Panc1 (cell line): ENCODE data around the gene SLC27A2.

Experiments
- TF ChIP-seq, protein P1 (sequence below): fragments of 450-650 bp; IDR thresholded peaks from 2 replicates; pipeline ENCODE4 v1.5.1; 2017; ENCODE audit warnings: mild to moderate bottlenecking
- TF ChIP-seq, protein P2 (sequence below), 2 experiments: IDR thresholded peaks; 2 replicates each; pipeline ENCODE4 v1.6.1; 2011 to 2012; ENCODE audit warnings: low read depth in 2 of 2, control low read depth in 1 of 2, low read length in 1 of 2, mild to moderate bottlenecking in 1 of 2, moderate library complexity in 1 of 2; ENCODE audit not compliant: insufficient read depth in 1 of 2

DNA sequence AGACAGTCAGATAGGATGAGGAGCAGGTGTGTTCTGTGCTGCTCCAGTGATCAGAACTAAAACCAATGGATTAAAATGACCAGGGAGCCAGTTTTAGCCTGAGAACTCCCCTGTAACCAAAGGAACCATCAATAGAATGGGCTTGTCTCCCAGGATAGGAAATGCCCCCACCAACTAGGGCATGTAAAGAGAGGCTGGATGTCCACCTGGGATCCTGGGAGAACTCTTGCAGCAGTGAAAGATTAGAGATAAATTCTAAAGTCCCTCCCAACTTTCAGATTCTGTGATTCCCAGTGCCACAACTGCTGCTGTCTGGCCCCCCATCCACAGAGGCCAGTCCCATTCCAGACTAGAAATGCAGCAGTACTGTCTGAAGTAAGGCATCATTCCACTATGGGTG lies 49.8 kb downstream of the SLC27A2 start:
- TF ChIP-seq, protein P1, sequence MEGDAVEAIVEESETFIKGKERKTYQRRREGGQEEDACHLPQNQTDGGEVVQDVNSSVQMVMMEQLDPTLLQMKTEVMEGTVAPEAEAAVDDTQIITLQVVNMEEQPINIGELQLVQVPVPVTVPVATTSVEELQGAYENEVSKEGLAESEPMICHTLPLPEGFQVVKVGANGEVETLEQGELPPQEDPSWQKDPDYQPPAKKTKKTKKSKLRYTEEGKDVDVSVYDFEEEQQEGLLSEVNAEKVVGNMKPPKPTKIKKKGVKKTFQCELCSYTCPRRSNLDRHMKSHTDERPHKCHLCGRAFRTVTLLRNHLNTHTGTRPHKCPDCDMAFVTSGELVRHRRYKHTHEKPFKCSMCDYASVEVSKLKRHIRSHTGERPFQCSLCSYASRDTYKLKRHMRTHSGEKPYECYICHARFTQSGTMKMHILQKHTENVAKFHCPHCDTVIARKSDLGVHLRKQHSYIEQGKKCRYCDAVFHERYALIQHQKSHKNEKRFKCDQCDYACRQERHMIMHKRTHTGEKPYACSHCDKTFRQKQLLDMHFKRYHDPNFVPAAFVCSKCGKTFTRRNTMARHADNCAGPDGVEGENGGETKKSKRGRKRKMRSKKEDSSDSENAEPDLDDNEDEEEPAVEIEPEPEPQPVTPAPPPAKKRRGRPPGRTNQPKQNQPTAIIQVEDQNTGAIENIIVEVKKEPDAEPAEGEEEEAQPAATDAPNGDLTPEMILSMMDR = no peak
- TF ChIP-seq, protein P2, sequence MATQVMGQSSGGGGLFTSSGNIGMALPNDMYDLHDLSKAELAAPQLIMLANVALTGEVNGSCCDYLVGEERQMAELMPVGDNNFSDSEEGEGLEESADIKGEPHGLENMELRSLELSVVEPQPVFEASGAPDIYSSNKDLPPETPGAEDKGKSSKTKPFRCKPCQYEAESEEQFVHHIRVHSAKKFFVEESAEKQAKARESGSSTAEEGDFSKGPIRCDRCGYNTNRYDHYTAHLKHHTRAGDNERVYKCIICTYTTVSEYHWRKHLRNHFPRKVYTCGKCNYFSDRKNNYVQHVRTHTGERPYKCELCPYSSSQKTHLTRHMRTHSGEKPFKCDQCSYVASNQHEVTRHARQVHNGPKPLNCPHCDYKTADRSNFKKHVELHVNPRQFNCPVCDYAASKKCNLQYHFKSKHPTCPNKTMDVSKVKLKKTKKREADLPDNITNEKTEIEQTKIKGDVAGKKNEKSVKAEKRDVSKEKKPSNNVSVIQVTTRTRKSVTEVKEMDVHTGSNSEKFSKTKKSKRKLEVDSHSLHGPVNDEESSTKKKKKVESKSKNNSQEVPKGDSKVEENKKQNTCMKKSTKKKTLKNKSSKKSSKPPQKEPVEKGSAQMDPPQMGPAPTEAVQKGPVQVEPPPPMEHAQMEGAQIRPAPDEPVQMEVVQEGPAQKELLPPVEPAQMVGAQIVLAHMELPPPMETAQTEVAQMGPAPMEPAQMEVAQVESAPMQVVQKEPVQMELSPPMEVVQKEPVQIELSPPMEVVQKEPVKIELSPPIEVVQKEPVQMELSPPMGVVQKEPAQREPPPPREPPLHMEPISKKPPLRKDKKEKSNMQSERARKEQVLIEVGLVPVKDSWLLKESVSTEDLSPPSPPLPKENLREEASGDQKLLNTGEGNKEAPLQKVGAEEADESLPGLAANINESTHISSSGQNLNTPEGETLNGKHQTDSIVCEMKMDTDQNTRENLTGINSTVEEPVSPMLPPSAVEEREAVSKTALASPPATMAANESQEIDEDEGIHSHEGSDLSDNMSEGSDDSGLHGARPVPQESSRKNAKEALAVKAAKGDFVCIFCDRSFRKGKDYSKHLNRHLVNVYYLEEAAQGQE (IDR thresholded peaks at IDR 0.05; ENCODE audit: insufficient read depth in 1 of 2, low read depth in 2 of 2, low read length in 1 of 2) = no peak
